Colonic mucosa (tissue), 4 donors: Measurements from ENCODE around the gene THRA. TPM values are rescaled to one million over a fixed set of nuclear protein-coding genes. Genes with fewer than 3 reads are reported as not detected.
A peak's percentile ranks its signal among the peaks of the same experiment; 100 is the strongest.

Source experiments
- DNase-seq: peaks from one replicate; pipeline ENCODE4 v3.0.0-alpha.2; 2020
- H3K27ac ChIP-seq: fragments of 200-600 bp; one replicate; pipeline ENCODE4 v1.8.0; 2021
- H3K27me3 ChIP-seq: fragments of 200-600 bp; one replicate; pipeline ENCODE4 v1.8.0; 2021
- H3K36me3 ChIP-seq: fragments of 200-600 bp; one replicate; pipeline ENCODE4 v1.8.0; 2021
- H3K4me1 ChIP-seq: fragments of 200-600 bp; one replicate; pipeline ENCODE4 v1.8.0; 2021; ENCODE audit warnings: mild to moderate bottlenecking
- H3K4me3 ChIP-seq: fragments of 200-600 bp; one replicate; pipeline ENCODE4 v1.8.0; 2021
- H3K9ac ChIP-seq, 2 donors: one replicate each; pipeline ENCODE4 v1.7.0; 2013; ENCODE audit warnings: control low read depth in 2 of 2, low read depth in 2 of 2, low read length in 2 of 2
- H3K9me3 ChIP-seq: fragments of 200-600 bp; one replicate; pipeline ENCODE4 v1.8.0; 2021
- intact Hi-C: fragments of 100-400 bp; cut with DNase I; formaldehyde crosslinking; loops from one replicate; pipeline ENCODE4 v1.14.1; 2022
- total RNA-seq, 2 donors: library from RNA; stranded (reverse); fragmentation: NEBNext Ultra II Directional in 1 of 2; extraction: Animal tissue kit (Norgen Biotek cat#: 25700) in 1 of 2; gene quantifications; one replicate each; pipeline ENCODE4 v1.2.1, GENCODE V29; 2021
- TF ChIP-seq, protein P1 (sequence below): fragments of 200-600 bp; IDR thresholded peaks from one replicate; pipeline ENCODE4 v1.8.0; 2022; ENCODE audit warnings: antibody characterized with exemption, mild to moderate bottlenecking
- donor health status: healthy.
- donor health status: DM: no; HTN: no; CAD: no.
- donor health status: DM: no; HTN: no; CAD: no.

The THRA gene
- total RNA-seq, 2 donors from 2014 or later: 40.3 to 44.5 TPM

DNA sequence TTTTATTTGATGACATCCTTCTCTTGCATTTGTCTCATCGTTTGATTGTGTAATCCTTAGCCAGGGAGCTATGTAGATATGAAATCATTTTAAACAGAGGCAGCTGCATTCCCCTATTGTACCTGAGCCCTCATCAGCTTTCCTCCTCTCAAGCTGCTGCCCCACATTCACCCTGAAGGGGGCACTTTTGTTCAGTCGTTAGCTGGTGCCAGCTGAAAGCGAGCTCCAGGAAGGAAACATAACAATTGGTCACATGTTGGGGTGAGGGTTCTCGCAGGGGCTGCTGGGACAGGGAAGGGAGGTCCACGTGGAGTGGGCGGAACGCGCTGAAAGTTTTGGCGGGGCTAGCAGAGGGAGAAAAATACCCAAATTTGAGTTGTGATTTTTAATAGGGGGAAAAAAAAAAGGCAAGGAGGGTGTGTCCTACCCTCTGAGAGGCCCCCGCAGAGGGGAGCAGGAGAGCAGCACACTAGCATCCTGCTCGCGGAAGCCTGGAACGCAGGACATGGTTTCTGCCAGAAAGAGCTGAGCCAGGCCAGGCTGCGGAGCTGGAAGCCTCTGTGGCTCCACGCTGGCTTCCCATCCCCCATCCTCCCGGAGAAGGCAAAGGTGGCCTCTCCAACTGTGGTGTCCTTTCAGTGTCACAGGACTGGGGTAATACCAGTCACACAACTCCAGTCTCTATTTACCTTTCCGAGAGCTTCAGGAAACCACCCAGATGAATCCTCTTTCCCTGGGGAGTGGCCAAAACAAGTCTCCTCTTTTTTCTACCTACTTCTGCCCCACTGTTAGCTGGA, 50.5 kb downstream of the THRA start:
- H3K27ac ChIP-seq: peak overlapping the region; percentile 93
- H3K4me3 ChIP-seq: peak overlapping the region; percentile 36
- H3K9me3 ChIP-seq: no peaks in the 10 kb centered on the region
- DNase-seq: peak; percentile 98
- TF ChIP-seq, protein P1, sequence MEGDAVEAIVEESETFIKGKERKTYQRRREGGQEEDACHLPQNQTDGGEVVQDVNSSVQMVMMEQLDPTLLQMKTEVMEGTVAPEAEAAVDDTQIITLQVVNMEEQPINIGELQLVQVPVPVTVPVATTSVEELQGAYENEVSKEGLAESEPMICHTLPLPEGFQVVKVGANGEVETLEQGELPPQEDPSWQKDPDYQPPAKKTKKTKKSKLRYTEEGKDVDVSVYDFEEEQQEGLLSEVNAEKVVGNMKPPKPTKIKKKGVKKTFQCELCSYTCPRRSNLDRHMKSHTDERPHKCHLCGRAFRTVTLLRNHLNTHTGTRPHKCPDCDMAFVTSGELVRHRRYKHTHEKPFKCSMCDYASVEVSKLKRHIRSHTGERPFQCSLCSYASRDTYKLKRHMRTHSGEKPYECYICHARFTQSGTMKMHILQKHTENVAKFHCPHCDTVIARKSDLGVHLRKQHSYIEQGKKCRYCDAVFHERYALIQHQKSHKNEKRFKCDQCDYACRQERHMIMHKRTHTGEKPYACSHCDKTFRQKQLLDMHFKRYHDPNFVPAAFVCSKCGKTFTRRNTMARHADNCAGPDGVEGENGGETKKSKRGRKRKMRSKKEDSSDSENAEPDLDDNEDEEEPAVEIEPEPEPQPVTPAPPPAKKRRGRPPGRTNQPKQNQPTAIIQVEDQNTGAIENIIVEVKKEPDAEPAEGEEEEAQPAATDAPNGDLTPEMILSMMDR: peak; percentile 76
- no peaks in the 10 kb centered on the region for H3K36me3 ChIP-seq
- intact Hi-C loops: loop anchor here (5.0 kb wide), 2 partner anchors 51 to 54 kb away; partner anchors contain the start of gene THRA
- no peaks in the 10 kb centered on the region for H3K27me3 ChIP-seq
- peak overlapping the region; percentile 58 to 66 for H3K9ac ChIP-seq
- H3K4me1 ChIP-seq: peaks cover 37% of the 10 kb centered on the region

DNA sequence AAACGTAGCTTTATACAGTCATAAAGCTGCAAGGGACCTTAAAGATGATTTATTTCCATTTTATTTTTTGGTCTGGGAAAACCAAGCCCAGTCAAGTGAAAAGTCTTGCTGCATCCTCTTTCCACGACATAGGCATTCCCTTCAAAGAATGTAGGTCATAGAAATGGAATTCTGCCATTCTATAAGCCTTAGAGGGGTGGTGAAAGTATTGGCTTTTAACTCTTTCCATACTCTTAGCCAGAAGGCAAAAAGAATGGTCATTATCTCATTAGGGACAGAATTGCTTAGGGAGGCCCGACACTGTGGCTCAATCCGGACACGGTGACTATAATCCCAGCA, 51.1 kb downstream of the THRA start:
- Histone ChIP-seq H3K27me3 (no peaks in the 10 kb centered on the region), H3K27ac (peak overlapping the region; percentile 93), H3K9me3 (no peaks in the 10 kb centered on the region), H3K36me3 (no peaks in the 10 kb centered on the region), H3K4me3 (peak overlapping the region; percentile 36), H3K9ac (peak overlapping the region; percentile 57 to 66), H3K4me1 (peaks cover 36% of the 10 kb centered on the region)
- TF ChIP-seq, protein P1: no peak
- DNase-seq: no peak
- intact Hi-C loops: loop anchor here (5.0 kb wide), 2 partner anchors 52 to 53 kb away; partner anchors contain the start of gene THRA

DNA sequence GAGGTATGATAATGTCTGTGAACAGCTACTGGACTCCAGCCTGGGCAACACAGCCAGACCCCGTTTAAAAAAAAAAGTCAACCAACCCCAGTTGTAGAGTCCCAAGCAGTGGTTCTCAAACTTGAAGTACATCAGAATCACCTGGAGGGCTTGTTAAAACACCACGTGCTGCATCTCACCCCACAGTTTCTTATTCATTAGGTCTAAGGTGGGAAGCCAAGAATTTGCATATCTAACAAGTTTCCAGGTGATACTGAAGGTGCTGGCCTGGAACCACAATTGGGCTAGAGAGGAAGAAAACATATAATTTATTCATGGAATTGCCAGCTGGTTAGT, 52.3 kb downstream of the THRA start:
- no peak overlapping the region for H3K27ac ChIP-seq
- no peak for DNase-seq
- H3K4me3 ChIP-seq: no peak overlapping the region
- H3K9me3 ChIP-seq: no peaks in the 10 kb centered on the region
- TF ChIP-seq, protein P1: no peak
- no peaks in the 10 kb centered on the region for H3K36me3 ChIP-seq
- intact Hi-C loops: no loop called here
- no peak overlapping the region for H3K9ac ChIP-seq
- peaks cover 32% of the 10 kb centered on the region for H3K4me1 ChIP-seq
- H3K27me3 ChIP-seq: no peaks in the 10 kb centered on the region

DNA sequence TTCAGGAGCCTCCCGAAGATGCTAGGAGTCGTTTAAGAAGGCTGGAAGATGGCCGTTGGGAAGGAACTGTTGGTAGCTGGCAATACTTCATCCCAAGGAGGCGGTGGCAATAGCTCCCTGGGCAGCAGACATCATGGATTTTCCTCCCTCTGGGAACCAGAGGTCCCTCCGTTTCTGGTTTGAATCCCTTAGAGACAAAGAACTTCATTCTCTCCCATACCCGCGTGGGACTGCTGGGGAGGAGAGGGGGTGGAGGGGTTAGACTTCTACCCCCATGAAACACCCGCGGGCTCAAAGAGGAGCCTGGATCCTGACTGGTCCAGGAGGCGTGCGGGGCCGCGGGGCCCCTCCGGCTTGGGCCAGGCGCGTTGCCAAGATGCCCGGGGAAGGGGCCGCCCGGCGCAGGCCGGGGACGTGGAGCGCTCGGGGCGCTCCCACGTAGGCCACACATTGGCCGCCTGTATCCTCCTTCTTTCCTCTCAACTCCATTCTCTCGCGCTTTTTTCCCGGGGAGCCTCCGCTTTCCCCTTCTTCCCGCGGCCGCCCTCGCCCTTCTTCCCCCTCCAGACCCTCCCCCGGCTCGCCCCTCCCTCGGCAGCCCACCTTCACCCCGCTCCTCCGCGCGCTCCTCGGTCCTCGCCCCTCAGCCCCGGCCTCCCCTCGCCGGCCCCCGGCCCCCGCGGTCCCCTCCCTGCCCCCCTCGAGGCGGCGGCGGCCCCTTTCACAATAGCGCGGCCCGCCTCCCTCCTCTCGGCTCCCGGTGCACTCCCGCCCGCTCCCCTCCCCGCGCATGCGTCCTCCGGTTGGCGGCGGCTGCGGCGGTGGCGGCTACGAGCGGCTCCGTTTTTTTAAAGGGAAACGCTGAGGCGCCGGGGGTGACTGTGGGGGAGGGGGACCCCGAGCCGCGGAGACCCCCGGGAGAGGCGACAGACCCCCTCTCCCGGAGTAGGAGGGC, 58.7 kb downstream of the THRA start, which contains the start of gene MSL1:
Gene MSL1, plus strand, starts transcription at position 791 of the 955 bp plus-strand sequence. CDS start 642 bp downstream, outside the sequence.
- Histone ChIP-seq H3K9me3 (no peaks in the 10 kb centered on the region), H3K9ac (peak within 1 kb of the TSS; percentile 97 to 100), H3K27ac (peak within 1 kb of the TSS; percentile 96), H3K36me3 (no peaks in the 10 kb centered on the region), H3K4me1 (no peaks in the 10 kb centered on the region), H3K27me3 (no peaks in the 10 kb centered on the region), H3K4me3 (peak within 1 kb of the TSS; percentile 100)
- TF ChIP-seq, protein P1: no peak
- DNase-seq: peak; percentile 90
- intact Hi-C loops: no loop called here

DNA sequence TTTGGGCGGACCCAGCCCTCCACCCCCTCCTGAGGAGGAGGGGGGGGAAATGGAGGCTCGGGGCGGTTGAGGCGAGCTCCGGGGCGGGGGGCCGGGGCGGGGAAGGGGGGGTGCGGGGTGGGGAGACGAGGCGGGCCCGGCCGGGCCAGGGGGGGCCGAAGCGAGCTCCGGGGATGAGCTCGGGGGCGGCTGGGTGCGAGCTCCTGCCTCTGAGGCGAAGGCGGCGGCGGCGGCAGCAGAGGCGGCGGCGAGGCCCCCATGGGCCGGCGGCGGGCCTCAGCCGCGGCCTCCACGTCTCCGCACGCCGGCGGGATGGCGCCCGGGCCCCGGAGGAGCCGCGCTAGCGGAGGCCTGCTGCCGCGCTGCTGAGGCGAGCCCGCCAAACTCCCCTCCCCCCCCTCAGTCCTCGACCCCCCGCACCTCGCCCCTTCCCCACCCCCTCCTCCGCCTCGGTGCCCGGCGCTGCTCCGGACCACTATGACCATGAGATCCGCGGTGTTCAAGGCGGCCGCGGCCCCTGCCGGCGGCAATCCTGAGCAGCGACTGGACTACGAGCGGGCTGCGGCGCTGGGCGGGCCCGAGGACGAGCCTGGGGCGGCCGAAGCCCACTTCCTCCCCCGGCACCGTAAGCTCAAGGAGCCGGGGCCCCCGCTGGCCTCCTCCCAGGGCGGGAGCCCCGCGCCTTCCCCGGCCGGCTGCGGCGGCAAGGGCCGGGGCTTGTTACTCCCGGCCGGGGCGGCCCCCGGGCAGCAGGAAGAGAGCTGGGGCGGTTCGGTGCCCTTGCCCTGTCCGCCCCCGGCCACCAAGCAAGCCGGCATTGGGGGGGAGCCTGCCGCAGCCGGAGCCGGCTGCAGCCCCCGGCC, 59.6 kb downstream of the THRA start:
- Histone ChIP-seq H3K27me3 (no peaks in the 10 kb centered on the region), H3K36me3 (no peaks in the 10 kb centered on the region), H3K27ac (peak overlapping the region; percentile 96), H3K9ac (peak overlapping the region; percentile 97 to 100), H3K9me3 (no peaks in the 10 kb centered on the region), H3K4me1 (no peaks in the 10 kb centered on the region), H3K4me3 (peak overlapping the region; percentile 100)
- intact Hi-C loops: no loop called here
- TF ChIP-seq, protein P1: no peak
- peak; percentile 43 for DNase-seq
